Body of pancreas (tissue), 4 donors: ENCODE results near the gene RBM10. TPM values are rescaled to one million over a fixed set of nuclear protein-coding genes. Genes with fewer than 3 reads are reported as not detected.

Source experiments
- ATAC-seq: fragments of 150-250 bp; one replicate; pipeline ENCODE4 v1.9.1; 2016
- DNase-seq, 4 donors: peaks; one replicate each; pipeline ENCODE4 v3.0.0-alpha.2; 2019
- H3K27ac ChIP-seq, 4 donors: fragments of 200-600 bp; sonication (generic); 1 replicate in 3 of 4; 2 replicates in 1 of 4; pipeline versions ENCODE4 v1.5.1 to v1.6.1; 2016 to 2019; ENCODE audit warnings: mild to moderate bottlenecking in 1 of 4, mixed read lengths in 1 of 4, moderate library complexity in 1 of 4
- H3K27me3 ChIP-seq, 2 donors: fragments of 200-600 bp; sonication (generic); one replicate each; pipeline ENCODE4 v1.6.0; 2016; ENCODE audit warnings: mild to moderate bottlenecking in 1 of 2
- H3K36me3 ChIP-seq, 2 donors: fragments of 200-600 bp; sonication (generic); replicated peaks in 1 of 2; 2 replicates each; pipeline ENCODE4 v1.5.1; 2016; ENCODE audit warnings: low read depth in 2 of 2; ENCODE audit not compliant: insufficient read depth in 1 of 2
- H3K4me1 ChIP-seq: fragments of 200-600 bp; sonication (generic); one replicate; pipeline ENCODE4 v1.6.0; 2016
- H3K4me3 ChIP-seq, 2 donors: fragments of 200-600 bp; sonication (generic); 1 replicate in 1 of 2; 2 replicates in 1 of 2; pipeline ENCODE4 v1.5.1; 2016 to 2019
- H3K9me3 ChIP-seq, 3 donors: fragments of 200-600 bp; sonication (generic); 1 replicate in 2 of 3; 2 replicates in 1 of 3; pipeline ENCODE4 v1.5.1; 2016
- CTCF ChIP-seq, 7 experiments: fragments of 450-650 bp in 4 of 7; fragments of 200-600 bp in 3 of 7; sonication (generic) in 3 of 7; IDR thresholded peaks; one replicate each; pipeline ENCODE4 v1.5.1; 2016 to 2019; ENCODE audit warnings: antibody characterized with exemption in 7 of 7
- POLR2A ChIP-seq, 3 donors: fragments of 450-650 bp; IDR thresholded peaks; one replicate each; pipeline ENCODE4 v1.6.1; 2016; ENCODE audit warnings: antibody characterized with exemption in 3 of 3, mild to moderate bottlenecking in 2 of 3
- WGBS, 2 donors: methylation state at CpG; one replicate each; pipeline ENCODE4 v1.1.5; 2017; 5-methylcytosine and 5-hydroxymethylcytosine counted together
- intact Hi-C: fragments of 100-400 bp; cut with DNase I; formaldehyde crosslinking; loops from one replicate; pipeline ENCODE4 v1.15.1; 2023
- total RNA-seq, 2 donors: library from RNA; depleted of rRNA; stranded (reverse); fragments of >200 nt; gene quantifications; one replicate each; pipeline ENCODE4 v1.1.0, GENCODE V29; 2016

RBM10 gene
- total RNA-seq, 2 donors from 2014 or later: 16.1 to 29.0 TPM

GRCh38 chrX:47190445-47191269 lies 45.6 kb downstream of the RBM10 start:
- Histone ChIP-seq H3K9me3 (no peaks in the 10 kb centered on the region), H3K4me1 (peaks cover 25% of the 10 kb centered on the region), H3K27ac (peak overlapping the region in 3 of 4 donors; percentile 40 to 65 (median 42)), H3K36me3 (peaks cover 0 to 1% of the 10 kb centered on the region in 2 donors), H3K27me3 (no peaks in the 10 kb centered on the region), H3K4me3 (peak overlapping the region; percentile 13 to 30)
- DNase-seq: peak; percentile 83 to 91 (median 88)
- ATAC-seq: peak; percentile 82
- 5 to 30% methylated on average over 3 to 27 of the region's 40 CpGs for WGBS, 2 donors
- intact Hi-C loops: no loop called here
- TF ChIP-seq POLR2A (IDR thresholded peaks at IDR 0.05) (peak in 2 of 3 donors; percentile 57), CTCF (IDR thresholded peaks at IDR 0.05) (no peak)

GRCh38 chrX:47191331-47191730 lies 46.3 kb downstream of the RBM10 start:
- DNase-seq (peak; percentile 24 to 55 (median 50)), ATAC-seq (peak; percentile 8)
- no peaks in the 10 kb centered on the region for H3K27me3 ChIP-seq
- WGBS, 2 donors: 0% methylated on average over 2 to 24 of the region's 26 CpGs
- intact Hi-C loops: no loop called here
- no peaks in the 10 kb centered on the region for H3K9me3 ChIP-seq
- H3K4me1 ChIP-seq: peaks cover 32% of the 10 kb centered on the region
- H3K36me3 ChIP-seq: no peaks in the 10 kb centered on the region
- H3K27ac ChIP-seq: peak overlapping the region in 3 of 4 donors; percentile 40 to 65 (median 42)
- peak overlapping the region in 1 of 2 donors; percentile 30 for H3K4me3 ChIP-seq
- TF ChIP-seq POLR2A (IDR thresholded peaks at IDR 0.05): no peak
- no peak for TF ChIP-seq CTCF (IDR thresholded peaks at IDR 0.05)

GRCh38 chrX:47191806-47192401 lies 46.9 kb downstream of the RBM10 start:
- H3K27me3 ChIP-seq: no peaks in the 10 kb centered on the region
- no peak overlapping the region for H3K4me3 ChIP-seq
- no peak for DNase-seq
- TF ChIP-seq CTCF (IDR thresholded peaks at IDR 0.05) (no peak), POLR2A (IDR thresholded peaks at IDR 0.05) (no peak)
- H3K9me3 ChIP-seq: no peaks in the 10 kb centered on the region
- peaks cover 38% of the 10 kb centered on the region for H3K4me1 ChIP-seq
- 36 to 57% methylated on average over 11 to 16 of the region's 16 CpGs for WGBS, 2 donors
- no peak overlapping the region for H3K27ac ChIP-seq
- no peak for ATAC-seq
- intact Hi-C loops: no loop called here
- no peaks in the 10 kb centered on the region for H3K36me3 ChIP-seq

GRCh38 chrX:47193475-47194193 lies 48.6 kb downstream of the RBM10 start, which contains the start of gene UBA1:
Gene UBA1 (plus strand): TSS chrX:47193829. CDS start chrX:47198803, 4,974 bp downstream.
- H3K27me3 ChIP-seq: no peaks in the 10 kb centered on the region
- no peaks in the 10 kb centered on the region for H3K36me3 ChIP-seq
- H3K27ac ChIP-seq: peak within 1 kb of the TSS; percentile 72 to 92 (median 92)
- peak within 1 kb of the TSS; percentile 28 to 62 for H3K4me3 ChIP-seq
- DNase-seq (peak; percentile 94 to 99 (median 96)), ATAC-seq (peak; percentile 90)
- intact Hi-C loops: no loop called here
- TF ChIP-seq CTCF (IDR thresholded peaks at IDR 0.05) (peak; percentile 39 to 99 (median 87)), POLR2A (IDR thresholded peaks at IDR 0.05) (peak; percentile 73 to 89 (median 87))
- H3K4me1 ChIP-seq: peaks cover 51% of the 10 kb centered on the region
- no peaks in the 10 kb centered on the region for H3K9me3 ChIP-seq
- 1 to 8% methylated on average over 2 to 33 of the region's 50 CpGs for WGBS, 2 donors
